CD4-positive, alpha-beta memory T cell (primary cell): ENCODE data around the gene ADISSP. TPM values are rescaled to one million over a fixed set of nuclear protein-coding genes. Genes with fewer than 3 reads are reported as not detected.

Experiments
- CTCF ChIA-PET: fragments of 350-600 bp; sonication (Branson Sonifier 250); formaldehyde crosslinking; loops from one replicate; lab custom pipeline; 2021; ENCODE audit warnings: inconsistent platforms; ENCODE audit not compliant: partially characterized antibody; lab: Charles Lee
- POLR2A ChIA-PET: fragments of 350-600 bp; sonication (Branson Sonifier 250); formaldehyde crosslinking; loops from one replicate; lab custom pipeline; 2021; ENCODE audit not compliant: partially characterized antibody; lab: Charles Lee
- DNase-seq, 5 donors: peaks; one replicate each; pipeline versions ENCODE4 v3.0.0 to v3.0.0-alpha.2; 2020 to 2022; ENCODE audit warnings: mixed read lengths in 1 of 5
- H3K27ac ChIP-seq: one replicate; pipeline ENCODE4 v1.7.0; 2013; ENCODE audit warnings: low read depth, low read length
- H3K27me3 ChIP-seq: 2 replicates; pipeline ENCODE4 v1.7.0; 2013; ENCODE audit warnings: mild to moderate bottlenecking, low read length, moderate library complexity; ENCODE audit not compliant: insufficient read depth
- H3K36me3 ChIP-seq: 2 replicates; pipeline ENCODE4 v1.7.0; 2013; ENCODE audit warnings: mild to moderate bottlenecking, low read length, moderate library complexity; ENCODE audit not compliant: insufficient read depth
- H3K4me1 ChIP-seq: 2 replicates; pipeline ENCODE4 v1.7.0; 2013; ENCODE audit warnings: mild to moderate bottlenecking, low read length, moderate library complexity; ENCODE audit not compliant: insufficient read depth
- H3K4me3 ChIP-seq, 2 donors: one replicate each; pipeline ENCODE4 v1.7.0; 2013; ENCODE audit warnings: low read length in 2 of 2, mild to moderate bottlenecking in 1 of 2
- H3K9me3 ChIP-seq, 2 donors: one replicate each; pipeline ENCODE4 v1.7.0; 2013; ENCODE audit warnings: low read length in 2 of 2, control low read depth in 1 of 2; ENCODE audit not compliant: control insufficient read depth in 1 of 2
- H3K27ac Mint-ChIP-seq, 7 donors: one replicate each; pipeline ENCODE4 v1.8.0; 2020 to 2021; ENCODE audit warnings: mixed read lengths in 7 of 7, mild to moderate bottlenecking in 6 of 7, inconsistent platforms in 3 of 7, moderate library complexity in 3 of 7
- H3K27me3 Mint-ChIP-seq, 2 donors: one replicate each; pipeline ENCODE4 v1.8.0; 2020 to 2021; ENCODE audit warnings: mixed read lengths in 2 of 2
- H3K36me3 Mint-ChIP-seq, 2 donors: one replicate each; pipeline ENCODE4 v1.8.0; 2020 to 2021; ENCODE audit warnings: mixed read lengths in 2 of 2, inconsistent platforms in 1 of 2, mild to moderate bottlenecking in 1 of 2
- H3K4me1 Mint-ChIP-seq, 4 donors: one replicate each; pipeline ENCODE4 v1.8.0; 2020 to 2021; ENCODE audit warnings: mixed read lengths in 4 of 4, mild to moderate bottlenecking in 1 of 4
- H3K4me3 Mint-ChIP-seq, 8 donors: one replicate each; pipeline ENCODE4 v1.8.0; 2020 to 2021; ENCODE audit warnings: mixed read lengths in 8 of 8, mild to moderate bottlenecking in 7 of 8, moderate library complexity in 6 of 8, inconsistent platforms in 3 of 8
- H3K9me3 Mint-ChIP-seq, 8 donors: one replicate each; pipeline ENCODE4 v1.8.0; 2020 to 2021; ENCODE audit warnings: mixed read lengths in 8 of 8, mild to moderate bottlenecking in 5 of 8, inconsistent platforms in 3 of 8, moderate library complexity in 1 of 8
- intact Hi-C: fragments of 100-400 bp; cut with micrococcal nuclease; formaldehyde crosslinking; loops from one replicate; pipeline ENCODE4 v1.15.1; 2023
- polyA plus RNA-seq, 2 donors: library from polyadenylated mRNA; unstranded; fragments of 300-500 nt; fragmentation: Illumina TruSeq; gene quantifications; one replicate each; pipeline ENCODE4 v1.2.3, GENCODE V29; 2021
- total RNA-seq, 2 experiments: library from RNA; stranded (reverse); gene quantifications; one replicate each; pipeline ENCODE4 v1.2.3, GENCODE V29; 2021

Gene ADISSP
- total and polyA plus RNA-seq, 4 experiments from 2014 or later: 15.7 to 31.5 (median 16.8) TPM

- Histone ChIP-seq H3K9me3 (no peaks in the 10 kb centered on the region), H3K4me1 (peaks cover 69% of the 10 kb centered on the region), H3K27me3 (no peaks in the 10 kb centered on the region), H3K4me3 (peak overlapping the region; percentile 42 to 94), H3K36me3 (peaks cover 43% of the 10 kb centered on the region), H3K27ac (peak overlapping the region; percentile 68)
- Mint-ChIP-seq H3K4me3 (peak overlapping the region; percentile 98 to 100 (median 100)), H3K4me1 (peaks cover 32 to 85% (median 57%) of the 10 kb centered on the region in 4 donors), H3K27ac (peak overlapping the region; percentile 92 to 99 (median 96)), H3K36me3 (peaks cover 64 to 70% of the 10 kb centered on the region in 2 donors), H3K27me3 (no peaks in the 10 kb centered on the region), H3K9me3 (no peaks in the 10 kb centered on the region)
- ChIA-PET CTCF (interaction anchor here (1.2 to 3.3 kb wide), 4 partner anchors 9 to 30 kb away, joined by 3 to 25 read pairs (median 4); partner anchors contain the start of gene AP5S1), POLR2A (interaction anchor here (0.9 to 3.7 kb wide), 9 partner anchors 11 to 239 kb away, joined by 3 to 37 read pairs (median 5); partner anchors contain the start of genes ADISSP and CENPB)
- DNase-seq: no peak
- intact Hi-C loops: no loop called here
Observed at GRCh38 chr20:3798908-3799248, 31.3 kb upstream of the ADISSP start.

GRCh38 chr20:3798373-3798768 is 30.8 kb upstream of the ADISSP start:
- peak overlapping the region; percentile 68 for H3K27ac ChIP-seq
- peaks cover 59 to 65% of the 10 kb centered on the region in 2 donors for H3K36me3 Mint-ChIP-seq
- H3K27me3 Mint-ChIP-seq: no peaks in the 10 kb centered on the region
- H3K4me1 Mint-ChIP-seq: peaks cover 30 to 80% (median 53%) of the 10 kb centered on the region in 4 donors
- DNase-seq: peak in 1 of 5 donors; percentile 49
- peaks cover 64% of the 10 kb centered on the region for H3K4me1 ChIP-seq
- H3K4me3 ChIP-seq: peak overlapping the region; percentile 94 to 97
- H3K36me3 ChIP-seq: peaks cover 38% of the 10 kb centered on the region
- H3K27ac Mint-ChIP-seq: peak overlapping the region; percentile 92 to 99 (median 96)
- H3K9me3 ChIP-seq: no peaks in the 10 kb centered on the region
- ChIA-PET POLR2A (interaction anchor here (0.7 to 3.7 kb wide), 7 partner anchors 11 to 1100 kb away, joined by 3 to 37 read pairs (median 5); partner anchors contain the start of genes ADISSP and CENPB), CTCF (interaction anchor here (3.3 kb wide), 1 partner anchor 21 kb away, joined by 25 read pairs; the partner anchor contains the start of gene AP5S1)
- intact Hi-C loops: no loop called here
- no peaks in the 10 kb centered on the region for H3K9me3 Mint-ChIP-seq
- no peaks in the 10 kb centered on the region for H3K27me3 ChIP-seq
- H3K4me3 Mint-ChIP-seq: peak overlapping the region; percentile 98 to 100 (median 100)

GRCh38 chr20:3797592-3798372 is 30.2 kb upstream of the ADISSP start:
- H3K9me3 Mint-ChIP-seq: no peaks in the 10 kb centered on the region
- peak overlapping the region; percentile 98 to 100 (median 100) for H3K4me3 Mint-ChIP-seq
- Histone ChIP-seq H3K4me3 (peak overlapping the region; percentile 94 to 97), H3K36me3 (peaks cover 32% of the 10 kb centered on the region), H3K27me3 (no peaks in the 10 kb centered on the region), H3K4me1 (peaks cover 58% of the 10 kb centered on the region), H3K27ac (peak overlapping the region; percentile 68), H3K9me3 (no peaks in the 10 kb centered on the region)
- ChIA-PET POLR2A (interaction anchor here (0.7 to 3.7 kb wide), 4 partner anchors 10 to 1100 kb away, joined by 3 to 37 read pairs (median 28); partner anchors contain the start of genes ADISSP and CENPB), CTCF (interaction anchor here (3.5 kb wide), 1 partner anchor 13 kb away, joined by 36 read pairs; no protein-coding TSS in a partner anchor)
- H3K27ac Mint-ChIP-seq: peak overlapping the region; percentile 92 to 99 (median 96)
- DNase-seq: peak; percentile 41 to 78 (median 53)
- H3K27me3 Mint-ChIP-seq: no peaks in the 10 kb centered on the region
- peaks cover 28 to 74% (median 48%) of the 10 kb centered on the region in 4 donors for H3K4me1 Mint-ChIP-seq
- H3K36me3 Mint-ChIP-seq: peaks cover 53 to 59% of the 10 kb centered on the region in 2 donors
- intact Hi-C loops: loop anchor here (2.0 kb wide), 1 partner anchor 29 kb away; no protein-coding TSS in a partner anchor

- H3K27me3 ChIP-seq: no peaks in the 10 kb centered on the region
- H3K9me3 ChIP-seq: no peaks in the 10 kb centered on the region
- Mint-ChIP-seq H3K9me3 (no peaks in the 10 kb centered on the region), H3K36me3 (peaks cover 47 to 53% of the 10 kb centered on the region in 2 donors), H3K4me3 (peak overlapping the region; percentile 98 to 100 (median 100)), H3K27me3 (no peaks in the 10 kb centered on the region), H3K27ac (peak overlapping the region; percentile 92 to 99 (median 96)), H3K4me1 (peaks cover 24 to 68% (median 43%) of the 10 kb centered on the region in 4 donors)
- H3K4me3 ChIP-seq: peak overlapping the region; percentile 94 to 97
- H3K36me3 ChIP-seq: peaks cover 26% of the 10 kb centered on the region
- ChIA-PET CTCF (interaction anchor here (3.5 kb wide), 1 partner anchor 14 kb away, joined by 36 read pairs; no protein-coding TSS in a partner anchor), POLR2A (interaction anchor here (2.3 to 3.0 kb wide), 2 partner anchors 10 to 29 kb away, joined by 19 to 36 read pairs; partner anchors contain the start of genes ADISSP and CENPB)
- peaks cover 52% of the 10 kb centered on the region for H3K4me1 ChIP-seq
- intact Hi-C loops: loop anchor here (2.0 kb wide), 1 partner anchor 28 kb away; no protein-coding TSS in a partner anchor
- peak overlapping the region; percentile 68 for H3K27ac ChIP-seq
- no peak for DNase-seq
Observed at GRCh38 chr20:3797226-3797545, 29.6 kb upstream of the ADISSP start.

GRCh38 chr20:3796477-3797225 is 29.1 kb upstream of the ADISSP start:
- no peak for DNase-seq
- H3K4me1 ChIP-seq: peaks cover 47% of the 10 kb centered on the region
- POLR2A ChIA-PET: interaction anchor here (0.8 to 3.0 kb wide), 7 partner anchors 10 to 1330 kb away, joined by 3 to 36 read pairs (median 7); partner anchors contain the start of genes ADISSP, CDS2, CENPB and PANK2
- Mint-ChIP-seq H3K9me3 (no peaks in the 10 kb centered on the region), H3K4me3 (peak overlapping the region; percentile 98 to 100 (median 100)), H3K36me3 (peaks cover 42 to 49% of the 10 kb centered on the region in 2 donors), H3K27me3 (no peaks in the 10 kb centered on the region), H3K4me1 (peaks cover 22 to 62% (median 41%) of the 10 kb centered on the region in 4 donors), H3K27ac (peak overlapping the region; percentile 91 to 99 (median 96))
- intact Hi-C loops: loop anchor here (1.0 to 2.0 kb wide), 4 partner anchors 10 to 28 kb away; partner anchors contain the start of genes AP5S1 and CENPB
- H3K9me3 ChIP-seq: no peaks in the 10 kb centered on the region
- CTCF ChIA-PET: interaction anchor here (1.1 to 3.5 kb wide), 7 partner anchors 9 to 58 kb away, joined by 3 to 36 read pairs (median 7); partner anchors contain the start of gene AP5S1
- H3K4me3 ChIP-seq: peak overlapping the region; percentile 94 to 97
- peaks cover 21% of the 10 kb centered on the region for H3K36me3 ChIP-seq
- peak overlapping the region; percentile 68 for H3K27ac ChIP-seq
- H3K27me3 ChIP-seq: no peaks in the 10 kb centered on the region
